Stimulated activated CD4-positive, alpha-beta T cell treated with anti-CD3 and anti-CD28 coated beads, Interleukin-2, amount 100 ng/mL, for 24 hours (primary cell): ENCODE measurements around the gene DVL1.
A peak's percentile ranks its signal among the peaks of the same experiment; 100 is the strongest.

Experiments
- DNase-seq, 2 donors: peaks; one replicate each; pipeline ENCODE4 v3.0.0-alpha.2; 2020

The DVL1 gene

GRCh38 chr1:1355416-1355815, 6.2 kb upstream of the DVL1 start:
- peak in 1 of 2 donors; percentile 40 for DNase-seq

GRCh38 chr1:1354271-1355247, 5.3 kb upstream of the DVL1 start:
- peak in 1 of 2 donors; percentile 35 for DNase-seq

- no peak for DNase-seq
Measured at GRCh38 chr1:1353389-1354151, 4.4 kb upstream of the DVL1 start.

GRCh38 chr1:1352786-1353388, 3.7 kb upstream of the DVL1 start:
- DNase-seq = no peak

GRCh38 chr1:1351511-1352427, 2.6 kb upstream of the DVL1 start:
- no peak for DNase-seq

GRCh38 chr1:1348420-1349255, 580 bp downstream of the DVL1 start:
- DNase-seq = no peak

GRCh38 chr1:1347663-1348419, 1.4 kb downstream of the DVL1 start:
- DNase-seq = no peak

- no peak for DNase-seq
Measured at GRCh38 chr1:1347026-1347595, 2.1 kb downstream of the DVL1 start.

GRCh38 chr1:1346501-1346890, 2.7 kb downstream of the DVL1 start:
- no peak for DNase-seq

GRCh38 chr1:1345860-1346500, 3.2 kb downstream of the DVL1 start:
- no peak for DNase-seq

- DNase-seq = no peak
Measured at GRCh38 chr1:1345384-1345783, 3.8 kb downstream of the DVL1 start.

- DNase-seq = peak; percentile 62 to 65
Measured at GRCh38 chr1:1344655-1345361, 4.4 kb downstream of the DVL1 start.

- no peak for DNase-seq
Measured at GRCh38 chr1:1343811-1344421, 5.3 kb downstream of the DVL1 start.

GRCh38 chr1:1342584-1343115, 6.6 kb downstream of the DVL1 start:
- DNase-seq = no peak

- DNase-seq = no peak
Measured at GRCh38 chr1:1342061-1342562, 7.1 kb downstream of the DVL1 start.

- no peak for DNase-seq
Measured at GRCh38 chr1:1341549-1342021, 7.6 kb downstream of the DVL1 start.

- no peak for DNase-seq
Measured at GRCh38 chr1:1340791-1341548, 8.2 kb downstream of the DVL1 start.
